HCT116 (cell line): ENCODE results near the gene OR7G2.

Experiments used
- CEBPB ChIP-seq: IDR thresholded peaks from 2 replicates; pipeline ENCODE4 v1.6.1; 2012; ENCODE audit warnings: low read depth
- CTCF ChIP-seq, 3 experiments: fragments of 200-600 bp in 1 of 3; sonication (generic) in 1 of 3; IDR thresholded peaks in 2 of 3; conservative IDR thresholded peaks in 1 of 3; 2 replicates each; pipeline ENCODE4 v1.5.1; 2012 to 2017; ENCODE audit warnings: low read depth in 2 of 3, low read length in 2 of 3, antibody characterized with exemption in 1 of 3, borderline replicate concordance in 1 of 3, control low read depth in 1 of 3, mild to moderate bottlenecking in 1 of 3, mixed read lengths in 1 of 3, mixed run types in 1 of 3, moderate library complexity in 1 of 3; ENCODE audit not compliant: insufficient read depth in 1 of 3
- EGR1 ChIP-seq: IDR thresholded peaks from 2 replicates; pipeline ENCODE4 v1.6.1; 2012; ENCODE audit warnings: low read depth
- EZH2 ChIP-seq: fragments of 200-600 bp; sonication (generic); IDR thresholded peaks from 2 replicates; pipeline ENCODE4 v1.6.1; 2017; ENCODE audit warnings: antibody characterized with exemption, mixed run types
- JUND ChIP-seq: IDR thresholded peaks from 2 replicates; pipeline ENCODE4 v1.6.1; 2012
- POLR2A ChIP-seq: IDR thresholded peaks from 2 replicates; pipeline ENCODE4 v1.7.0; 2011; ENCODE audit warnings: borderline replicate concordance; ENCODE audit not compliant: insufficient read depth, insufficient read length; ENCODE audit errors: extremely low read depth
- POLR2AphosphoS5 ChIP-seq: IDR thresholded peaks from 2 replicates; pipeline ENCODE4 v1.6.1; 2011; ENCODE audit warnings: mild to moderate bottlenecking, low read depth, low read length, moderate library complexity
- RAD21 ChIP-seq: IDR thresholded peaks from 2 replicates; pipeline ENCODE4 v1.6.1; 2012; ENCODE audit warnings: low read depth, mild to moderate bottlenecking
- REST ChIP-seq: IDR thresholded peaks from 2 replicates; pipeline ENCODE4 v1.6.1; 2012; ENCODE audit warnings: low read depth
- SRF ChIP-seq: IDR thresholded peaks from 2 replicates; pipeline ENCODE4 v1.6.1; 2012; ENCODE audit warnings: low read depth
- ZNF274 ChIP-seq: fragments of 200-500 bp; sonication (Bioruptor generic); IDR thresholded peaks from 2 replicates; pipeline ENCODE4 v1.6.1; 2014; ENCODE audit warnings: mild to moderate bottlenecking, low read depth, low read length, inconsistent platforms
- TF ChIP-seq, protein P1 (sequence below): IDR thresholded peaks from 2 replicates; pipeline ENCODE4 v1.6.1; 2012
- TF ChIP-seq, protein P2 (sequence below): IDR thresholded peaks from 2 replicates; pipeline ENCODE4 v1.6.1; 2012

GRCh38 chr19:9146882-9147281 lies 39.6 kb upstream of the OR7G2 start:
- TF ChIP-seq CTCF (IDR thresholded peaks at IDR 0.05 in 2 of 3, conservative IDR thresholded peaks at IDR 0.05 in 1 of 3; ENCODE audit: borderline replicate concordance in 1 of 3, insufficient read depth in 1 of 3, low read depth in 2 of 3, low read length in 2 of 3), result no peak
- TF ChIP-seq REST, result no peak
- no peak for TF ChIP-seq EZH2
- TF ChIP-seq, protein P1, sequence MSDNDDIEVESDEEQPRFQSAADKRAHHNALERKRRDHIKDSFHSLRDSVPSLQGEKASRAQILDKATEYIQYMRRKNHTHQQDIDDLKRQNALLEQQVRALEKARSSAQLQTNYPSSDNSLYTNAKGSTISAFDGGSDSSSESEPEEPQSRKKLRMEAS, result no peak
- TF ChIP-seq, protein P2, sequence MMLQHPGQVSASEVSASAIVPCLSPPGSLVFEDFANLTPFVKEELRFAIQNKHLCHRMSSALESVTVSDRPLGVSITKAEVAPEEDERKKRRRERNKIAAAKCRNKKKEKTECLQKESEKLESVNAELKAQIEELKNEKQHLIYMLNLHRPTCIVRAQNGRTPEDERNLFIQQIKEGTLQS, result no peak
- no peak for TF ChIP-seq POLR2A
- no peak for TF ChIP-seq EGR1
- no peak for TF ChIP-seq SRF
- no peak for TF ChIP-seq JUND
- TF ChIP-seq ZNF274, result no peak
- TF ChIP-seq POLR2AphosphoS5, result no peak
- TF ChIP-seq CEBPB, result no peak
- no peak for TF ChIP-seq RAD21
